Activated naive CD4-positive, alpha-beta T cell treated with anti-CD3 and anti-CD28 coated beads for 36 hours (primary cell): ENCODE results near the gene NUTM2D. TPM values are rescaled to one million over a fixed set of nuclear protein-coding genes. Genes with fewer than 3 reads are reported as not detected.
"Not testable (repeated sequence)": the region's sequence is repeated elsewhere in the genome, so short reads cannot be mapped to it uniquely, and the experiment has no call there.

Experiments used
- CTCF ChIA-PET: fragments of 350-600 bp; sonication (Branson Sonifier 250); formaldehyde crosslinking; loops from one replicate; lab custom pipeline; 2021; ENCODE audit warnings: antibody characterized with exemption; lab: Charles Lee
- DNase-seq: peaks from one replicate; pipeline ENCODE4 v3.0.0-alpha.2; 2020
- H3K27ac Mint-ChIP-seq: one replicate; pipeline ENCODE4 v1.8.0; 2021; ENCODE audit warnings: mild to moderate bottlenecking, mixed read lengths
- H3K27me3 Mint-ChIP-seq: one replicate; pipeline ENCODE4 v1.8.0; 2021; ENCODE audit warnings: low read depth, mixed read lengths
- H3K36me3 Mint-ChIP-seq: one replicate; pipeline ENCODE4 v1.8.0; 2021; ENCODE audit warnings: low read depth, mixed read lengths
- H3K4me1 Mint-ChIP-seq: one replicate; pipeline ENCODE4 v1.8.0; 2021; ENCODE audit warnings: low read depth, mixed read lengths
- H3K4me3 Mint-ChIP-seq: one replicate; pipeline ENCODE4 v1.8.0; 2021; ENCODE audit warnings: mild to moderate bottlenecking, moderate library complexity, mixed read lengths
- H3K9me3 Mint-ChIP-seq: one replicate; pipeline ENCODE4 v1.8.0; 2021; ENCODE audit warnings: mixed read lengths
- intact Hi-C: fragments of 100-400 bp; cut with micrococcal nuclease; formaldehyde crosslinking; loops from one replicate; pipeline ENCODE4 v1.15.1; 2023
- total RNA-seq, 2 experiments: library from RNA; stranded (reverse); gene quantifications; one replicate each; pipeline ENCODE4 v1.2.3, GENCODE V29; 2021

NUTM2D gene
- total RNA-seq, 2 experiments from 2014 or later, result 0.35 to 0.55 TPM

- H3K9me3 Mint-ChIP-seq, CTCF ChIA-PET, H3K27me3 Mint-ChIP-seq, H3K36me3 Mint-ChIP-seq: not testable (repeated sequence)
- peak overlapping the region; percentile 86 for H3K4me3 Mint-ChIP-seq
- peak overlapping the region; percentile 80 for H3K27ac Mint-ChIP-seq
- intact Hi-C loops, result loop anchor here (10.0 kb wide), 1 partner anchor 247 kb away; the partner anchor contains the start of genes GLUD1 and SHLD2
- peaks cover 25% of the 10 kb centered on the region for H3K4me1 Mint-ChIP-seq
- peak; percentile 14 for DNase-seq
Observed at GRCh38 chr10:87341546-87342142, 15.9 kb upstream of the NUTM2D start.

- CTCF ChIA-PET, H3K36me3 Mint-ChIP-seq, H3K27me3 Mint-ChIP-seq, H3K9me3 Mint-ChIP-seq: not testable (repeated sequence)
- peaks cover 25% of the 10 kb centered on the region for H3K4me1 Mint-ChIP-seq
- H3K27ac Mint-ChIP-seq, result peak overlapping the region; percentile 80
- intact Hi-C loops, result loop anchor here (10.0 kb wide), 1 partner anchor 247 kb away; the partner anchor contains the start of genes GLUD1 and SHLD2
- H3K4me3 Mint-ChIP-seq, result peak overlapping the region; percentile 78
- DNase-seq, result peak; percentile 84
Observed at GRCh38 chr10:87342249-87342710, 15.3 kb upstream of the NUTM2D start.

GRCh38 chr10:87342711-87343258 is 14.8 kb upstream of the NUTM2D start:
- peak; percentile 82 for DNase-seq
- CTCF ChIA-PET, H3K27me3 Mint-ChIP-seq, H3K36me3 Mint-ChIP-seq, H3K9me3 Mint-ChIP-seq: not testable (repeated sequence)
- peaks cover 25% of the 10 kb centered on the region for H3K4me1 Mint-ChIP-seq
- peak overlapping the region; percentile 87 for H3K27ac Mint-ChIP-seq
- H3K4me3 Mint-ChIP-seq, result peak overlapping the region; percentile 78
- intact Hi-C loops, result loop anchor here (10.0 kb wide), 1 partner anchor 248 kb away; the partner anchor contains the start of genes GLUD1 and SHLD2

GRCh38 chr10:87345743-87346142 is 11.8 kb upstream of the NUTM2D start:
- H3K27ac Mint-ChIP-seq, H3K4me1 Mint-ChIP-seq, H3K27me3 Mint-ChIP-seq, DNase-seq, H3K36me3 Mint-ChIP-seq, H3K4me3 Mint-ChIP-seq, CTCF ChIA-PET, H3K9me3 Mint-ChIP-seq: not testable (repeated sequence)
- intact Hi-C loops, result loop anchor here (10.0 kb wide), 1 partner anchor 251 kb away; the partner anchor contains the start of genes GLUD1 and SHLD2

- not testable (repeated sequence) for H3K4me1 Mint-ChIP-seq, H3K36me3 Mint-ChIP-seq
Observed at GRCh38 chr10:87350161-87350560, 7.4 kb upstream of the NUTM2D start.

GRCh38 chr10:87352825-87353224 is 4.7 kb upstream of the NUTM2D start:
- H3K36me3 Mint-ChIP-seq, H3K27ac Mint-ChIP-seq, intact Hi-C loops, H3K4me1 Mint-ChIP-seq, H3K27me3 Mint-ChIP-seq, H3K9me3 Mint-ChIP-seq, CTCF ChIA-PET, DNase-seq, H3K4me3 Mint-ChIP-seq: not testable (repeated sequence)

More at GRCh38 chr10:87350161-87350560, 7.4 kb upstream of the NUTM2D start:
- intact Hi-C loops, H3K27ac Mint-ChIP-seq, H3K9me3 Mint-ChIP-seq, CTCF ChIA-PET, DNase-seq, H3K27me3 Mint-ChIP-seq, H3K4me3 Mint-ChIP-seq: not testable (repeated sequence)

GRCh38 chr10:87355110-87355509 is 2.4 kb upstream of the NUTM2D start:
- H3K4me1 Mint-ChIP-seq, H3K36me3 Mint-ChIP-seq, H3K4me3 Mint-ChIP-seq, H3K9me3 Mint-ChIP-seq, intact Hi-C loops, DNase-seq, H3K27me3 Mint-ChIP-seq, H3K27ac Mint-ChIP-seq, CTCF ChIA-PET: not testable (repeated sequence)

GRCh38 chr10:87358159-87358558 is 615 bp downstream of the NUTM2D start:
- intact Hi-C loops, CTCF ChIA-PET, H3K4me1 Mint-ChIP-seq, H3K27ac Mint-ChIP-seq, H3K9me3 Mint-ChIP-seq, DNase-seq, H3K4me3 Mint-ChIP-seq, H3K27me3 Mint-ChIP-seq, H3K36me3 Mint-ChIP-seq: not testable (repeated sequence)

GRCh38 chr10:87369514-87370112 is 12.1 kb downstream of the NUTM2D start:
- H3K9me3 Mint-ChIP-seq, H3K4me3 Mint-ChIP-seq, H3K27ac Mint-ChIP-seq, CTCF ChIA-PET, H3K36me3 Mint-ChIP-seq, DNase-seq, H3K27me3 Mint-ChIP-seq, intact Hi-C loops, H3K4me1 Mint-ChIP-seq: not testable (repeated sequence)

- H3K27me3 Mint-ChIP-seq, DNase-seq, H3K9me3 Mint-ChIP-seq, H3K4me1 Mint-ChIP-seq, H3K4me3 Mint-ChIP-seq, CTCF ChIA-PET, H3K36me3 Mint-ChIP-seq, intact Hi-C loops, H3K27ac Mint-ChIP-seq: not testable (repeated sequence)
Observed at GRCh38 chr10:87374091-87374490, 16.5 kb downstream of the NUTM2D start.

GRCh38 chr10:87379115-87379514 is 21.6 kb downstream of the NUTM2D start:
- H3K36me3 Mint-ChIP-seq, H3K27ac Mint-ChIP-seq, DNase-seq, H3K4me3 Mint-ChIP-seq, CTCF ChIA-PET, H3K9me3 Mint-ChIP-seq, H3K27me3 Mint-ChIP-seq, intact Hi-C loops, H3K4me1 Mint-ChIP-seq: not testable (repeated sequence)

GRCh38 chr10:87383149-87383857 is 25.8 kb downstream of the NUTM2D start:
- DNase-seq, H3K9me3 Mint-ChIP-seq, H3K4me1 Mint-ChIP-seq, H3K27me3 Mint-ChIP-seq, CTCF ChIA-PET, H3K27ac Mint-ChIP-seq, intact Hi-C loops, H3K4me3 Mint-ChIP-seq, H3K36me3 Mint-ChIP-seq: not testable (repeated sequence)
